PFSK-1 (cell line): Measurements from ENCODE around the gene LRMDA.

Source experiments
- REST ChIP-seq, 2 experiments: IDR thresholded peaks; 2 replicates each; pipeline versions ENCODE4 v1.6.1 to v1.8.0; 2011 to 2012; ENCODE audit warnings: low read depth in 2 of 2, low read length in 2 of 2, control low read depth in 1 of 2, inconsistent platforms in 1 of 2, mild to moderate bottlenecking in 1 of 2, moderate library complexity in 1 of 2; ENCODE audit not compliant: insufficient read depth in 1 of 2
- TAF1 ChIP-seq: IDR thresholded peaks from 2 replicates; pipeline ENCODE4 v1.6.1; 2012; ENCODE audit warnings: low read length, control low read depth, borderline replicate concordance; ENCODE audit not compliant: insufficient read depth

- TF ChIP-seq TAF1 (no peak), REST (IDR thresholded peaks at IDR 0.05; ENCODE audit: insufficient read depth in 1 of 2, low read depth in 2 of 2, low read length in 2 of 2) (no peak)
These were observed 343.5 kb downstream of the LRMDA start for GRCh38 chr10:75774783-75775490.
